GM23338 (cell line): ENCODE measurements around the gene SVOPL. TPM values are rescaled to one million over a fixed set of nuclear protein-coding genes. Genes with fewer than 3 reads are reported as not detected.

ENCODE experiments used
- ATAC-seq: fragments of 200-7000 bp; cut with Tn5 transposase; 3 replicates; pipeline ENCODE4 v1.9.1; 2020
- DNase-seq: peaks from one replicate; pipeline ENCODE4 v3.0.0-alpha.2; 2015; ENCODE audit warnings: low spot score
- H2AFZ ChIP-seq: fragments of 200-600 bp; sonication (generic); 2 replicates; pipeline ENCODE4 v1.8.0; 2016; ENCODE audit warnings: antibody characterized with exemption, mild to moderate bottlenecking, moderate library complexity
- H3F3A ChIP-seq: fragments of 200-600 bp; sonication (generic); replicated peaks from 2 replicates; pipeline ENCODE4 v1.8.0; 2017; ENCODE audit warnings: antibody characterized with exemption, mixed run types, low read depth
- H3K27ac ChIP-seq: fragments of 200-600 bp; sonication (generic); 2 replicates; pipeline ENCODE4 v1.6.1; 2016; ENCODE audit warnings: low read depth
- H3K27me3 ChIP-seq: fragments of 200-600 bp; sonication (generic); 2 replicates; pipeline ENCODE4 v1.8.0; 2016; ENCODE audit warnings: mild to moderate bottlenecking, mixed run types, moderate library complexity; ENCODE audit not compliant: insufficient read depth
- H3K36me3 ChIP-seq: fragments of 200-600 bp; sonication (generic); 2 replicates; pipeline ENCODE4 v1.8.0; 2016; ENCODE audit warnings: mild to moderate bottlenecking; ENCODE audit not compliant: insufficient read depth
- H3K4me1 ChIP-seq: fragments of 200-600 bp; sonication (generic); 2 replicates; pipeline ENCODE4 v1.8.0; 2016; ENCODE audit warnings: mild to moderate bottlenecking, moderate library complexity; ENCODE audit not compliant: insufficient read depth
- H3K4me2 ChIP-seq: fragments of 200-600 bp; sonication (generic); 2 replicates; pipeline ENCODE4 v1.7.1; 2017; ENCODE audit warnings: mixed run types
- H3K4me3 ChIP-seq: fragments of 200-600 bp; sonication (generic); 2 replicates; pipeline ENCODE4 v1.6.1; 2016; ENCODE audit warnings: mixed run types
- H3K79me2 ChIP-seq: fragments of 200-600 bp; sonication (generic); replicated peaks from 2 replicates; pipeline ENCODE4 v1.8.0; 2017; ENCODE audit warnings: mild to moderate bottlenecking; ENCODE audit not compliant: insufficient read depth
- H3K9me2 ChIP-seq: fragments of 200-600 bp; sonication (generic); 2 replicates; pipeline ENCODE4 v1.8.0; 2017; ENCODE audit not compliant: insufficient read depth
- H4K20me1 ChIP-seq: fragments of 200-600 bp; sonication (generic); replicated peaks from 2 replicates; pipeline ENCODE4 v1.8.0; 2017; ENCODE audit warnings: mild to moderate bottlenecking; ENCODE audit not compliant: insufficient read depth
- H3K27ac Mint-ChIP-seq: 2 replicates; pipeline ENCODE4 v1.8.0; 2020; ENCODE audit warnings: inconsistent platforms, mild to moderate bottlenecking, moderate library complexity, mixed read lengths
- H3K27me3 Mint-ChIP-seq: 3 replicates; pipeline ENCODE4 v1.8.0; 2022; ENCODE audit warnings: low read depth, mild to moderate bottlenecking, moderate library complexity, mixed read lengths, inconsistent platforms; ENCODE audit not compliant: insufficient read depth, poor library complexity
- H3K36me3 Mint-ChIP-seq: 3 replicates; pipeline ENCODE4 v1.8.0; 2021; ENCODE audit warnings: low read depth, mild to moderate bottlenecking, inconsistent platforms, moderate library complexity, mixed read lengths
- H3K4me1 Mint-ChIP-seq: 3 replicates; pipeline ENCODE4 v1.8.0; 2020; ENCODE audit warnings: mild to moderate bottlenecking, inconsistent platforms, mixed read lengths
- H3K4me3 Mint-ChIP-seq: 3 replicates; pipeline ENCODE4 v1.8.0; 2021; ENCODE audit warnings: moderate library complexity, mild to moderate bottlenecking, inconsistent platforms, mixed read lengths
- H3K9me3 Mint-ChIP-seq: 3 replicates; pipeline ENCODE4 v1.8.0; 2020; ENCODE audit warnings: moderate library complexity, mild to moderate bottlenecking, inconsistent platforms, mixed read lengths
- CREB1 ChIP-seq: fragments of 250-450 bp; sonication (Bioruptor Pico); IDR thresholded peaks from 2 replicates; pipeline ENCODE4 v1.5.0; 2020; ENCODE audit warnings: low read depth, mild to moderate bottlenecking, moderate library complexity
- CTCF ChIP-seq, 2 experiments: fragments of 200-600 bp in 1 of 2; sonication (generic) in 1 of 2; conservative IDR thresholded peaks; 2 replicates each; pipeline versions ENCODE4 v1.5.1 to v1.6.1; 2016 to 2017; ENCODE audit warnings: antibody characterized with exemption in 2 of 2, low read depth in 2 of 2, mild to moderate bottlenecking in 2 of 2, moderate library complexity in 1 of 2
- ETS1 ChIP-seq: IDR thresholded peaks from 2 replicates; pipeline ENCODE4 v1.6.1; 2016; ENCODE audit warnings: antibody characterized with exemption
- EZH2 ChIP-seq: fragments of 200-600 bp; sonication (generic); IDR thresholded peaks from one replicate; pipeline ENCODE4 v1.8.0; 2017; ENCODE audit warnings: antibody characterized with exemption, mild to moderate bottlenecking, low read depth; ENCODE audit not compliant: unreplicated experiment
- EZH2phosphoT487 ChIP-seq: fragments of 200-600 bp; sonication (generic); IDR thresholded peaks from one replicate; pipeline ENCODE4 v1.8.1; 2018; ENCODE audit warnings: antibody characterized with exemption; ENCODE audit not compliant: unreplicated experiment
- JUNB ChIP-seq: IDR thresholded peaks from one replicate; pipeline ENCODE4 v1.6.1; 2016; ENCODE audit warnings: antibody characterized with exemption; ENCODE audit not compliant: unreplicated experiment
- NANOG ChIP-seq: IDR thresholded peaks from 2 replicates; pipeline ENCODE4 v1.6.1; 2016; ENCODE audit warnings: antibody characterized with exemption, borderline replicate concordance
- POLR2AphosphoS5 ChIP-seq: IDR thresholded peaks from 2 replicates; pipeline ENCODE4 v1.6.1; 2016; ENCODE audit warnings: antibody characterized with exemption, low read depth
- REST ChIP-seq: IDR thresholded peaks from one replicate; pipeline ENCODE4 v1.6.1; 2018; ENCODE audit warnings: antibody characterized with exemption; ENCODE audit not compliant: unreplicated experiment
- STAT1 ChIP-seq: IDR thresholded peaks from one replicate; pipeline ENCODE4 v1.6.1; 2016; ENCODE audit warnings: antibody characterized with exemption; ENCODE audit not compliant: unreplicated experiment
- ZNF114 ChIP-seq: fragments of 250-450 bp; sonication (Bioruptor Pico); IDR thresholded peaks from 2 replicates; pipeline ENCODE4 v1.5.0; 2020; ENCODE audit warnings: mild to moderate bottlenecking, moderate library complexity
- ZNF331 ChIP-seq: fragments of 250-450 bp; sonication (Bioruptor Pico); IDR thresholded peaks from 2 replicates; pipeline ENCODE4 v1.5.0; 2020; ENCODE audit warnings: low read depth, mild to moderate bottlenecking, moderate library complexity
- ZNF462 ChIP-seq: fragments of 250-450 bp; sonication (Bioruptor Pico); IDR thresholded peaks from 2 replicates; pipeline ENCODE4 v1.5.0; 2020; ENCODE audit warnings: mild to moderate bottlenecking, moderate library complexity
- polyA plus RNA-seq: library from polyadenylated mRNA; unstranded; fragments of >200 nt; fragmentation: Nextera tagmentation; extraction: Ambion mirVana; gene quantifications from 2 replicates; pipeline ENCODE4 v1.2.1, GENCODE V29; 2016
- total RNA-seq: library from RNA; depleted of rRNA; stranded (reverse); fragments of >200 nt; shearing (Covaris generic); gene quantifications from 2 replicates; pipeline ENCODE4 v1.2.3, GENCODE V29; 2014

Gene SVOPL
- total and polyA plus RNA-seq, 2 experiments from 2014 or later, result 1.4 to 2.1 TPM

GRCh38 chr7:138645284-138645683 is 55.9 kb downstream of the SVOPL start:
- TF ChIP-seq ZNF331 (CRISPR knock-in tag), result no peak
- no peak for TF ChIP-seq JUNB
- TF ChIP-seq CREB1 (CRISPR knock-in tag), result no peak
- TF ChIP-seq REST, result no peak
- TF ChIP-seq STAT1, result no peak
- no peak for TF ChIP-seq ZNF462 (CRISPR knock-in tag)
- no peak for TF ChIP-seq ETS1
- TF ChIP-seq CTCF (conservative IDR thresholded peaks at IDR 0.05; ENCODE audit: low read depth in 2 of 2), result peak; percentile 57 to 72
- 0 out of 2 replicates have a peak, but pooled peaks have one; percentile 44 for TF ChIP-seq ZNF114 (CRISPR knock-in tag)
- TF ChIP-seq NANOG, result no peak
- TF ChIP-seq EZH2, result no peak
- TF ChIP-seq EZH2phosphoT487, result no peak
- no peak for TF ChIP-seq POLR2AphosphoS5
- Histone ChIP-seq H3K27ac (no peak overlapping the region), H3K4me1 (no peaks in the 10 kb centered on the region), H3K36me3 (no peaks in the 10 kb centered on the region), H4K20me1 (no peaks in the 10 kb centered on the region), H3K4me2 (no peak overlapping the region), H3K9me2 (no peaks in the 10 kb centered on the region), H3F3A (no peaks in the 10 kb centered on the region), H2AFZ (peak overlapping the region; percentile 6; the same call in 1 of the 2 replicates), H3K79me2 (no peaks in the 10 kb centered on the region), H3K4me3 (no peak overlapping the region), H3K27me3 (no peaks in the 10 kb centered on the region)
- H3K27ac Mint-ChIP-seq, result 0 out of 2 replicates have a peak overlapping the region, but pooled peaks have one; percentile 3
- peaks cover 7% of the 10 kb centered on the region for H3K27me3 Mint-ChIP-seq
- H3K9me3 Mint-ChIP-seq, result peaks cover 4% of the 10 kb centered on the region; the same call in 1 of the 3 replicates
- no peak overlapping the region for H3K4me3 Mint-ChIP-seq
- peak; percentile 76 for DNase-seq
- peaks cover 11% of the 10 kb centered on the region for H3K36me3 Mint-ChIP-seq
- peak; percentile 81 for ATAC-seq
- peaks cover 7% of the 10 kb centered on the region for H3K4me1 Mint-ChIP-seq
